Left ventricle myocardium inferior (tissue), 1 donor: ENCODE data around the gene GADL1. TPM values are rescaled to one million over a fixed set of nuclear protein-coding genes. Genes with fewer than 3 reads are reported as not detected.

Experiments used
- DNase-seq: peaks from one replicate; pipeline ENCODE4 v3.0.0-alpha.2; 2020
- H3K27ac ChIP-seq: fragments of 200-600 bp; replicated peaks from 2 replicates; pipeline ENCODE4 v1.8.0; 2021
- H3K27me3 ChIP-seq: fragments of 200-600 bp; 2 replicates; pipeline ENCODE4 v1.8.0; 2021; ENCODE audit warnings: low read depth
- H3K36me3 ChIP-seq: fragments of 200-600 bp; 2 replicates; pipeline ENCODE4 v1.8.0; 2021
- H3K4me1 ChIP-seq: fragments of 200-600 bp; 2 replicates; pipeline ENCODE4 v1.8.0; 2021
- H3K4me3 ChIP-seq: fragments of 200-600 bp; 2 replicates; pipeline ENCODE4 v1.8.0; 2021; ENCODE audit warnings: mild to moderate bottlenecking, moderate library complexity
- H3K9me3 ChIP-seq: fragments of 200-600 bp; replicated peaks from 2 replicates; pipeline ENCODE4 v1.8.0; 2021
- intact Hi-C: fragments of 100-400 bp; cut with micrococcal nuclease; formaldehyde crosslinking; loops from one replicate; pipeline ENCODE4 v1.11.0; 2022
- total RNA-seq: library from RNA; stranded (reverse); fragmentation: NEBNext Ultra II Directional; extraction: Animal tissue kit (Norgen Biotek cat#: 25700); gene quantifications from one replicate; pipeline ENCODE4 v1.2.1, GENCODE V29; 2021
- TF ChIP-seq, protein P1 (sequence below): fragments of 200-600 bp; IDR thresholded peaks from 2 replicates; pipeline ENCODE4 v1.8.0; 2021; ENCODE audit warnings: antibody characterized with exemption, mild to moderate bottlenecking, borderline replicate concordance
- donor health status: DM: no; HTN: yes; CAD: no; lungs with severe emphysema.

Gene GADL1
- total RNA-seq, 1 donor from 2014 or later, result 0.11 TPM

DNA sequence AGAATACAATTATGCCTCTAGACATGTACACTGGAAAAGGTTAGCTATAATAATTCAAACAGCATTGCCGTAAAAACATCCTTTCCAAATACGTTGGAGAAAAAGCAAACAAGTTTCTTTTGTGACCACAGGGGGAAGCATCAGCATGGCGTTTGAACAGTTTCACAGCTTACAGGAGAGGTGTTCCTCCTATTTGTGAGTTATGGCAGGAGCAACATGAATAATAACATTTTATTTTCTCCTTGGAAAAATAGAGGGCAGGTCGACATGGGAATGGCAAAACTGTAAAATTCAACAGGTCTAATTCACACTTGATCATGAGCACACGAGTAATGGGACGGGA is 39.7 kb upstream of the GADL1 start:
- no peak overlapping the region for H3K4me3 ChIP-seq
- no peaks in the 10 kb centered on the region for H3K4me1 ChIP-seq
- no peaks in the 10 kb centered on the region for H3K9me3 ChIP-seq
- H3K27me3 ChIP-seq, result no peaks in the 10 kb centered on the region
- no peak for DNase-seq
- intact Hi-C loops, result no loop called here
- TF ChIP-seq, protein P1, sequence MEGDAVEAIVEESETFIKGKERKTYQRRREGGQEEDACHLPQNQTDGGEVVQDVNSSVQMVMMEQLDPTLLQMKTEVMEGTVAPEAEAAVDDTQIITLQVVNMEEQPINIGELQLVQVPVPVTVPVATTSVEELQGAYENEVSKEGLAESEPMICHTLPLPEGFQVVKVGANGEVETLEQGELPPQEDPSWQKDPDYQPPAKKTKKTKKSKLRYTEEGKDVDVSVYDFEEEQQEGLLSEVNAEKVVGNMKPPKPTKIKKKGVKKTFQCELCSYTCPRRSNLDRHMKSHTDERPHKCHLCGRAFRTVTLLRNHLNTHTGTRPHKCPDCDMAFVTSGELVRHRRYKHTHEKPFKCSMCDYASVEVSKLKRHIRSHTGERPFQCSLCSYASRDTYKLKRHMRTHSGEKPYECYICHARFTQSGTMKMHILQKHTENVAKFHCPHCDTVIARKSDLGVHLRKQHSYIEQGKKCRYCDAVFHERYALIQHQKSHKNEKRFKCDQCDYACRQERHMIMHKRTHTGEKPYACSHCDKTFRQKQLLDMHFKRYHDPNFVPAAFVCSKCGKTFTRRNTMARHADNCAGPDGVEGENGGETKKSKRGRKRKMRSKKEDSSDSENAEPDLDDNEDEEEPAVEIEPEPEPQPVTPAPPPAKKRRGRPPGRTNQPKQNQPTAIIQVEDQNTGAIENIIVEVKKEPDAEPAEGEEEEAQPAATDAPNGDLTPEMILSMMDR, result peak; percentile 51
- H3K27ac ChIP-seq, result no peak overlapping the region
- no peaks in the 10 kb centered on the region for H3K36me3 ChIP-seq

GRCh38 chr3:30933478-30934207 is 39.2 kb upstream of the GADL1 start:
- TF ChIP-seq, protein P1, result no peak
- no peak for DNase-seq
- no peaks in the 10 kb centered on the region for H3K27me3 ChIP-seq
- H3K4me3 ChIP-seq, result no peak overlapping the region
- no peaks in the 10 kb centered on the region for H3K4me1 ChIP-seq
- intact Hi-C loops, result no loop called here
- H3K36me3 ChIP-seq, result no peaks in the 10 kb centered on the region
- H3K27ac ChIP-seq, result no peak overlapping the region
- H3K9me3 ChIP-seq, result no peaks in the 10 kb centered on the region

- DNase-seq, result no peak
- no peaks in the 10 kb centered on the region for H3K36me3 ChIP-seq
- H3K4me3 ChIP-seq, result no peak overlapping the region
- no peaks in the 10 kb centered on the region for H3K27me3 ChIP-seq
- TF ChIP-seq, protein P1, result no peak
- no peaks in the 10 kb centered on the region for H3K9me3 ChIP-seq
- no peak overlapping the region for H3K27ac ChIP-seq
- intact Hi-C loops, result no loop called here
- no peaks in the 10 kb centered on the region for H3K4me1 ChIP-seq
Observed at GRCh38 chr3:30932513-30933098, 38.1 kb upstream of the GADL1 start.

DNA sequence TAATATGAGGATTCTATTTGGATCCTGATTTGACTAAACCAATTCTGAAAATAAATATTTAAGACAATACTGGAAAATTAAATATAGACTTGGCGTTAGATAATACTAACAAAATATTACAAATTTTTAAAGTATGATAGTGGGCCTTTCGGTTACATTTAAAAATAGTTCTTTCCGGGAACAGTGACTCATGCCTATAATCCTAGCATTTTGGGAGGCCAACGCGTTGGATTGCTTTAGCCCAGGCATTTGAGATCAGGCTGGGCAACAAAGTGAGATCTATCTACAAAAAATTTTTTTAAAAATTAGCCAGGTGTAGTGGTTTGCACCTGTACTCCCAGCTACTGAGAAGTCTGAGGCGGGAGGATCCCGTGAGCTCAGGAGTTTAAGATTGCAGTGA is 30.3 kb upstream of the GADL1 start:
- Histone ChIP-seq H3K9me3 (peaks cover 13% of the 10 kb centered on the region), H3K27me3 (peaks cover 12% of the 10 kb centered on the region), H3K27ac (no peak overlapping the region), H3K4me3 (no peak overlapping the region), H3K36me3 (no peaks in the 10 kb centered on the region), H3K4me1 (no peaks in the 10 kb centered on the region)
- TF ChIP-seq, protein P1, result no peak
- intact Hi-C loops, result no loop called here
- DNase-seq, result no peak

DNA sequence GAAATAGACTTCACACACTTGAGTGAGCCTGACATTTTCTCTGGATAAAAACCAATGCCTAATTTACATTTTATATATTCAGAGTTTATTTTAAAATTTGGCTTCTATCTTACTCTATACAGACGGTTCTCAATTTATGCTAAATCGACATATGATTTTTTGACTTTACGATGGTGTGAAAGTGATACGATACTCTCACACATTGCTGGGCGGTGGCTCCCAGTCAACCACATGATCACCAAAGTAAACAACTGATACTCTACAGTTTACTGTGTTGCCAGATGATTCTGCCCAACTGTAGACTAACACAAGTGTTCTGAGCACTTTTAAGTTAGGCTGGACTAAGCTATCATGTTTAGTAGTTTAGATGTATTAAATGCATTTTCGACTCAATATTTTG is 25.1 kb upstream of the GADL1 start:
- intact Hi-C loops, result no loop called here
- peaks cover 15% of the 10 kb centered on the region for H3K9me3 ChIP-seq
- H3K36me3 ChIP-seq, result no peaks in the 10 kb centered on the region
- no peak overlapping the region for H3K4me3 ChIP-seq
- no peak for DNase-seq
- TF ChIP-seq, protein P1, result no peak
- H3K27ac ChIP-seq, result no peak overlapping the region
- no peaks in the 10 kb centered on the region for H3K27me3 ChIP-seq
- no peaks in the 10 kb centered on the region for H3K4me1 ChIP-seq
